Thyroid gland (tissue), 4 donors: Measurements from ENCODE around the gene GRIN2D. TPM values are rescaled to one million over a fixed set of nuclear protein-coding genes. Genes with fewer than 3 reads are reported as not detected.
A peak's percentile ranks its signal among the peaks of the same experiment; 100 is the strongest.

ENCODE experiments used
- DNase-seq, 2 donors: peaks; one replicate each; pipeline ENCODE4 v3.0.0-alpha.2; 2019
- H3K27ac ChIP-seq, 3 donors: fragments of 200-600 bp; sonication (generic); 1 replicate in 2 of 3; 2 replicates in 1 of 3; pipeline ENCODE4 v1.5.1; 2016 to 2019; ENCODE audit warnings: mild to moderate bottlenecking in 1 of 3, moderate library complexity in 1 of 3
- H3K27me3 ChIP-seq: fragments of 200-600 bp; sonication (generic); one replicate; pipeline ENCODE4 v1.5.1; 2019
- H3K36me3 ChIP-seq, 2 donors: fragments of 200-600 bp; sonication (generic); one replicate each; pipeline ENCODE4 v1.5.1; 2016 to 2019
- H3K4me1 ChIP-seq, 2 donors: fragments of 200-600 bp; sonication (generic); one replicate each; pipeline ENCODE4 v1.5.1; 2017 to 2019
- H3K4me3 ChIP-seq, 3 donors: fragments of 200-600 bp; sonication (generic); replicated peaks in 1 of 3; 1 replicate in 2 of 3; 2 replicates in 1 of 3; pipeline ENCODE4 v1.5.1; 2016; ENCODE audit warnings: mild to moderate bottlenecking in 1 of 3
- H3K9me3 ChIP-seq: fragments of 200-600 bp; sonication (generic); one replicate; pipeline ENCODE4 v1.5.1; 2017
- CTCF ChIP-seq, 6 experiments: fragments of 200-600 bp in 3 of 6; fragments of 450-650 bp in 3 of 6; sonication (generic) in 3 of 6; IDR thresholded peaks; one replicate each; pipeline ENCODE4 v1.5.1; 2016 to 2019; ENCODE audit warnings: antibody characterized with exemption in 6 of 6, mild to moderate bottlenecking in 2 of 6, inconsistent platforms in 1 of 6, moderate library complexity in 1 of 6
- POLR2A ChIP-seq, 2 donors: fragments of 450-650 bp; IDR thresholded peaks; one replicate each; pipeline ENCODE4 v1.6.1; 2017; ENCODE audit warnings: antibody characterized with exemption in 2 of 2, mild to moderate bottlenecking in 2 of 2, moderate library complexity in 1 of 2
- WGBS, 2 donors: methylation state at CpG; one replicate each; pipeline ENCODE4 v1.1.5; 2017; 5-methylcytosine and 5-hydroxymethylcytosine counted together
- intact Hi-C: fragments of 100-400 bp; cut with DNase I; formaldehyde crosslinking; loops from one replicate; pipeline ENCODE4 v1.15.1; 2023
- total RNA-seq, 4 donors: library from RNA; depleted of rRNA; stranded (reverse); fragments of >200 nt; gene quantifications; one replicate each; pipeline ENCODE4 v1.2.3, GENCODE V29; 2016

The GRIN2D gene
- total RNA-seq, 4 donors from 2014 or later: 0.56 to 2.2 (median 0.84) TPM

- H3K9me3 ChIP-seq: no peaks in the 10 kb centered on the region
- DNase-seq: no peak
- no peaks in the 10 kb centered on the region for H3K36me3 ChIP-seq
- WGBS, 2 donors: 94 to 96% methylated on average over 5 of the region's 5 CpGs
- intact Hi-C loops: no loop called here
- H3K4me1 ChIP-seq: peaks cover 4 to 5% of the 10 kb centered on the region in 2 donors
- no peak overlapping the region for H3K4me3 ChIP-seq
- no peak for TF ChIP-seq CTCF (IDR thresholded peaks at IDR 0.05)
- TF ChIP-seq POLR2A (IDR thresholded peaks at IDR 0.05): no peak
- no peaks in the 10 kb centered on the region for H3K27me3 ChIP-seq
- H3K27ac ChIP-seq: no peak overlapping the region
Measured at GRCh38 chr19:48359123-48359522, 34.3 kb upstream of the GRIN2D start.

GRCh38 chr19:48361912-48362311, 31.6 kb upstream of the GRIN2D start:
- intact Hi-C loops: no loop called here
- Histone ChIP-seq H3K27me3 (no peaks in the 10 kb centered on the region), H3K36me3 (no peaks in the 10 kb centered on the region), H3K9me3 (no peaks in the 10 kb centered on the region), H3K4me3 (no peak overlapping the region), H3K4me1 (peaks cover 4 to 9% of the 10 kb centered on the region in 2 donors), H3K27ac (no peak overlapping the region)
- WGBS, 2 donors: 96 to 99% methylated on average over 3 of the region's 3 CpGs
- TF ChIP-seq CTCF (IDR thresholded peaks at IDR 0.05) (no peak), POLR2A (IDR thresholded peaks at IDR 0.05) (no peak)
- no peak for DNase-seq

- DNase-seq: peak; percentile 98
- Histone ChIP-seq H3K36me3 (no peaks in the 10 kb centered on the region), H3K4me1 (peaks cover 4 to 9% of the 10 kb centered on the region in 2 donors), H3K27ac (peak overlapping the region; percentile 94 to 97 (median 96)), H3K9me3 (no peaks in the 10 kb centered on the region), H3K27me3 (no peaks in the 10 kb centered on the region), H3K4me3 (peak overlapping the region; percentile 45 to 63 (median 46))
- intact Hi-C loops: no loop called here
- TF ChIP-seq POLR2A (IDR thresholded peaks at IDR 0.05): peak in 1 of 2 donors; percentile 84
- peak in 1 of 6 experiments; percentile 32 for TF ChIP-seq CTCF (IDR thresholded peaks at IDR 0.05)
- WGBS, 2 donors: 6 to 7% methylated on average over 13 to 16 of the region's 26 CpGs
Measured at GRCh38 chr19:48362716-48363499, 30.6 kb upstream of the GRIN2D start.

- Histone ChIP-seq H3K27ac (peak overlapping the region; percentile 94 to 97 (median 96)), H3K27me3 (no peaks in the 10 kb centered on the region), H3K4me3 (peak overlapping the region; percentile 45 to 63 (median 46)), H3K9me3 (no peaks in the 10 kb centered on the region), H3K36me3 (no peaks in the 10 kb centered on the region), H3K4me1 (peaks cover 4 to 9% of the 10 kb centered on the region in 2 donors)
- intact Hi-C loops: no loop called here
- peak in 1 of 2 donors; percentile 45 for DNase-seq
- no peak for TF ChIP-seq POLR2A (IDR thresholded peaks at IDR 0.05)
- TF ChIP-seq CTCF (IDR thresholded peaks at IDR 0.05): no peak
- 0 to 4% methylated on average over 2 to 8 of the region's 10 CpGs for WGBS, 2 donors
Measured at GRCh38 chr19:48363500-48363809, 30.0 kb upstream of the GRIN2D start.

GRCh38 chr19:48363810-48364597, 29.5 kb upstream of the GRIN2D start, which contains the start of the genes SYNGR4 and TMEM143:
TSS of gene SYNGR4 (plus strand) at chr19:48364367. CDS start at chr19:48365843, 1,476 bp downstream.
TSS of gene TMEM143 (minus strand) at chr19:48363940. CDS start at chr19:48363920, 20 bp downstream.
- Histone ChIP-seq H3K27ac (peak within 1 kb of the TSS; percentile 94 to 97 (median 96)), H3K36me3 (no peaks in the 10 kb centered on the region), H3K9me3 (no peaks in the 10 kb centered on the region), H3K4me1 (peaks cover 4 to 9% of the 10 kb centered on the region in 2 donors), H3K4me3 (peak within 1 kb of the TSS; percentile 45 to 63 (median 46)), H3K27me3 (no peaks in the 10 kb centered on the region)
- WGBS, 2 donors: 1 to 2% methylated on average over 33 to 42 of the region's 59 CpGs
- TF ChIP-seq POLR2A (IDR thresholded peaks at IDR 0.05): peak in 1 of 2 donors; percentile 73
- TF ChIP-seq CTCF (IDR thresholded peaks at IDR 0.05): no peak
- intact Hi-C loops: no loop called here
- DNase-seq: peak; percentile 99
